AG09319 (cell line): ENCODE measurements around the gene NECAP2.

Experiments used
- DNase-seq: peaks from one replicate; pipeline ENCODE4 v3.0.0-alpha.2; 2010; ENCODE audit warnings: low read depth; ENCODE audit errors: extremely low read depth
- TF ChIP-seq, protein P1 (sequence below): IDR thresholded peaks from 2 replicates; pipeline ENCODE4 v1.5.1; 2011; ENCODE audit warnings: low read depth, mild to moderate bottlenecking, inconsistent platforms, low read length, moderate library complexity

NECAP2 gene

DNA sequence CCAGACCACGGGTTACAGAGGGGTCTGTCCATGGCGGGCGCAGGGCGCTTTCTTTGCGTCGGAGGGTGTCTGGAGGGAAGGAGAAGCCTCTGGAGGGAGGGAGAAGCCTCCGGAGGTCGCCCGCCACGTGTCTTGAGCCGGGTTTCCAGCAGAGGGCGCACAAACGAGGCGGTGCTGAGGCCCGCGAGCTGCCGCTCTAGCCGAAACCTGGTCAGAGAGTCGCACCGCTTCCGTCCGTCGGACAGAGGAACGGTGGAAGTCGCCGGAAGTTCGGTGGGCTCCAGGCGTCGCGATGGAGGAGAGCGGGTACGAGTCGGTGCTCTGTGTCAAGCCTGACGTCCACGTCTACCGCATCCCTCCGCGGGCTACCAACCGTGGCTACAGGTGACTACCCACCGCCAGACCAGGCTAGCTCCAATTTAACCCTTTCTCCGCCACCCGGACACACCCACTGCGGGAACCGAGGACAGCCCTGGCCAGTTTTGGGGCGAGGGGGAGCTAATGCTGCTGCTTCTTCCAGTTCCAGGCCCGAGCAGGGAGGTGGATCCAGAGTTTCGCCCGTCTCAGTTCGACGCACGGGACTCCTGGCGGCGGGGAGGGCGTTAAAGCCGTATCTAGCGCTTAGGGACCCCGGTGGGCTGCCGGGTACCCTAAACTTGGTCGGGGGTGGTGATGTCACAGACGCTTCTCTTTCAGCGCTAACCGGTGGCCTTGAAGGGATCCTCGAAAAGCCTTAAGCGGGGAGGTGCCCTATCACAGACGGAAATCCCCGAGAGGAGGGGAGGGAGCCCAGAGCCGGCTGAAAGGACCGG, at the start of gene NECAP2:
TSS of gene NECAP2 (plus strand) at position 255 of the 812 bp plus-strand sequence. CDS start at position 293, 38 bp downstream.
- peak; percentile 73 for DNase-seq
- TF ChIP-seq, protein P1, sequence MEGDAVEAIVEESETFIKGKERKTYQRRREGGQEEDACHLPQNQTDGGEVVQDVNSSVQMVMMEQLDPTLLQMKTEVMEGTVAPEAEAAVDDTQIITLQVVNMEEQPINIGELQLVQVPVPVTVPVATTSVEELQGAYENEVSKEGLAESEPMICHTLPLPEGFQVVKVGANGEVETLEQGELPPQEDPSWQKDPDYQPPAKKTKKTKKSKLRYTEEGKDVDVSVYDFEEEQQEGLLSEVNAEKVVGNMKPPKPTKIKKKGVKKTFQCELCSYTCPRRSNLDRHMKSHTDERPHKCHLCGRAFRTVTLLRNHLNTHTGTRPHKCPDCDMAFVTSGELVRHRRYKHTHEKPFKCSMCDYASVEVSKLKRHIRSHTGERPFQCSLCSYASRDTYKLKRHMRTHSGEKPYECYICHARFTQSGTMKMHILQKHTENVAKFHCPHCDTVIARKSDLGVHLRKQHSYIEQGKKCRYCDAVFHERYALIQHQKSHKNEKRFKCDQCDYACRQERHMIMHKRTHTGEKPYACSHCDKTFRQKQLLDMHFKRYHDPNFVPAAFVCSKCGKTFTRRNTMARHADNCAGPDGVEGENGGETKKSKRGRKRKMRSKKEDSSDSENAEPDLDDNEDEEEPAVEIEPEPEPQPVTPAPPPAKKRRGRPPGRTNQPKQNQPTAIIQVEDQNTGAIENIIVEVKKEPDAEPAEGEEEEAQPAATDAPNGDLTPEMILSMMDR, result peak; percentile 88

- no peak for DNase-seq
- TF ChIP-seq, protein P1, result no peak
These were observed 49.1 kb upstream of the NECAP2 start for GRCh38 chr1:16391411-16391810.

DNA sequence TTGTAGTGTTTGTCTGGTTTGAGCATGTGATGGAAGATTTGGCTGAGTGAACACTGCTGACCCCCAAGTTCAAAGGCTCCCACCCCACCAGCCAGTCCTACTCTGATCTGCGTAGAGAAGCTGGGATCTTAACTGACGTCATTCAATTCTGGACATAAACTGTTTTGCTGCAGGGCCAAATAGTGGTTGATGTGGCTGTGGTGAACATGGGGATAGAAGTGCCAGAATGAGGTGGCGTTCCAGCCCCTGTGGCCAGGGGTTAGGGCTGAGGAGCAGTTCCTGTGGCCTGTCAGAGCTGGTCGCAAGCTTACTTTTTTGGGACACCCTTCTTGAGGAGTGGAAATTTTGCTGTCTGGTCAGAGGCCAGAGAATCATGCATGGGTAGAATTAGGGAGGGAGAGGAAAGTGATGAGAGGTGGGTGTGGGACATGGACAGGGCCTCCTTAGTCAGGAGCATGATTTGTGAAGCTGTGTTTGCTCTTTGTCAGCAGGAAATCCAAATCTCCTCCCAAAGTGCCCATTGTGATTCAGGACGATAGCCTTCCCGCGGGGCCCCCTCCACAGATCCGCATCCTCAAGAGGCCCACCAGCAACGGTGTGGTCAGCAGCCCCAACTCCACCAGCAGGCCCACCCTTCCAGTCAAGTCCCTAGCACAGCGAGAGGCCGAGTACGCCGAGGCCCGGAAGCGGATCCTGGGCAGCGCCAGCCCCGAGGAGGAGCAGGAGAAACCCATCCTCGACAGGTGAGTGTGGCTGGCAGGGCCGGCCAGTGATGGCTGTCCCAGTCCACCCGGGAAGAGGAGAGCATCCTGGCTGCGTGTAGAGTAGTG, 47.6 kb upstream of the NECAP2 start:
- TF ChIP-seq, protein P1, result no peak
- DNase-seq, result no peak

DNA sequence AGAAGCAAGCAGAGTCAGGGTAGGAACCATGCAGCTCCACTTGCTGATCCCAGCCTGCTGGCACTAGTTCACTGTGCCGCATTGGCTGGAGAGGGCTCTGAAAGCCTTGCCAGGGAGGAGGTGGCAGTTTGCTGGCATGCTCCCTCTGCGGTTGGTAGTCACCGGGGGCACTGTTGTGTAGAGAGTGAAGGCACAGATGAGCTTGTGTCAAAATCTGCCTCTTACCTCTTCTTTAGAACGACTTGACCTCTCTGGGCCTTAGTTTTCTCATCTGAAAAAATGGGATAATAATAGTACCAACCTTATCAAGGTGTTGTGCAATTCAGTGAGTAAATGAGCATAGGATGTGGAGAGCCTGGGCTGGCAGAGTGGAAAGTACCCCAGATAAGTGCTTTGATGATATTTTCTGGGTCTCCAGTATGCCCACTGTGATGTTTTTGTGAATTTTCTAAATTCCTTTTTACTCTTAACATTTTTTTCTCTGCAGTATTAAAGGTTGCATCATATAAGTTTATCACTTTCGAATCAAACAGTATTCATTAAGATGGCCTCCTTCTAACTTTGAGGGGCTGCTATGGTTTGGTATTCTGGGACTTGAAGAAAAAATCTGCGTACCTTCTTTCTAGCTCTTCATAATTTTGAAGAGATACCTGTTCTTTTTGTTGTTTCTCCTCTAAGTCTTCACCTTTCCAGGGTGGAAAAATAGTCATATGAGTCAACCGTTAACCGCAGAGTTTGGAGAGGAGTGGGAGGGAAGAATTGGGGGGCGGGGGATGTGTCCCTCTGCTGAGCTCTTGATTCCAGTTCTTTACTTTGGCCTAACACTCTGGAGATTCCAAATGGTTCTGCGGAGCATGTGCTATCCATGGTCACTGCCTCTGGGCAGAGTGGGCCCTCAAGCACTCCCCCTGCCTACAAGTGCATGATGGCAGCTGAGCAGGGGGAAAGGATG, 46.7 kb upstream of the NECAP2 start:
- TF ChIP-seq, protein P1, result no peak
- DNase-seq, result no peak

GRCh38 chr1:16394977-16395376, 45.5 kb upstream of the NECAP2 start:
- DNase-seq, result no peak
- TF ChIP-seq, protein P1, result no peak

DNA sequence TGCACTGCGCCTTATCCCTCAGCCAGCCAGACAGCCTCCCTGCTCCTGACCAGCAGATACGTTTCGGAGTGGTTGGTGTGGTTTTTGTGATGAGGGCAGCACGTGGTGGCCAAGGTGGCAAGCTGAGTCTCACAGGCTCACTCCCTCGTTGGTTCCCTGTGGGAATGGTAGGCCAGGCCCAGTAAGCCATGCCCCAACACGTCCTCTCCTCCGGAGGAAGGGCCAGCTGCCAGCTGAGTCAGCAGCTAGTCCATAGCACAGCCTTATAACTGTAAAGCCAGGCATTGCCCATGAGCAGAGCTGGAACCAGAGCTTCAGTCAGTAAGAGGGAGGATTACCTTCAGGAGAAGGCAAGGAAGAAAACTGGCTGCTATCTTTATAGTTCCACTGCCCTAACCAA, 43.9 kb upstream of the NECAP2 start:
- TF ChIP-seq, protein P1, result no peak
- DNase-seq, result no peak
